HepG2 (cell line): ENCODE results near the gene CRYGS.

ENCODE experiments used
- CEBPB ChIP-seq: IDR thresholded peaks from 2 replicates; pipeline ENCODE4 v1.6.1; 2011; ENCODE audit warnings: low read depth, low read length, improper control_type of control experiment, borderline replicate concordance
- CTCF ChIP-seq: sonication (generic); formaldehyde crosslinking; IDR thresholded peaks from 2 replicates; pipeline ENCODE4 v1.5.0; 2020; ENCODE audit warnings: mild to moderate bottlenecking, missing genetic modification reagents, moderate library complexity
- FOXO4 ChIP-seq: sonication (generic); formaldehyde crosslinking; conservative IDR thresholded peaks from 2 replicates; pipeline ENCODE4 v1.8.1; 2023; ENCODE audit warnings: missing genetic modification reagents
- GABPA ChIP-seq, 2 experiments: IDR thresholded peaks; 2 replicates each; pipeline ENCODE4 v1.6.1; 2011 to 2016; ENCODE audit warnings: low read depth in 2 of 2, low read length in 1 of 2, missing biosample characterization in 1 of 2, missing genetic modification characterization in 1 of 2
- HOXA3 ChIP-seq: sonication (generic); formaldehyde crosslinking; IDR thresholded peaks from 2 replicates; pipeline ENCODE4 v1.5.0; 2020; ENCODE audit warnings: missing genetic modification reagents
- KDM1A ChIP-seq: IDR thresholded peaks from 2 replicates; pipeline ENCODE4 v1.6.1; 2016; ENCODE audit warnings: missing compliant biosample characterization
- KIAA2018 ChIP-seq: sonication (generic); formaldehyde crosslinking; IDR thresholded peaks from 2 replicates; pipeline ENCODE4 v1.5.0; 2020; ENCODE audit warnings: mild to moderate bottlenecking, missing genetic modification reagents, borderline replicate concordance
- POLR2A ChIP-seq, 2 experiments: IDR thresholded peaks; 2 replicates each; pipeline ENCODE4 v1.6.1; 2011; ENCODE audit warnings: low read depth in 2 of 2, low read length in 2 of 2, mild to moderate bottlenecking in 1 of 2, moderate library complexity in 1 of 2; ENCODE audit not compliant: insufficient read depth in 1 of 2
- POLR2AphosphoS5 ChIP-seq: IDR thresholded peaks from 2 replicates; pipeline ENCODE4 v1.6.1; 2012; ENCODE audit warnings: low read depth, low read length
- ZNF121 ChIP-seq: sonication (generic); formaldehyde crosslinking; IDR thresholded peaks from 2 replicates; pipeline ENCODE4 v1.5.0; 2020; ENCODE audit warnings: mild to moderate bottlenecking, missing genetic modification reagents
- ZNF224 ChIP-seq: sonication (generic); formaldehyde crosslinking; IDR thresholded peaks from 2 replicates; pipeline ENCODE4 v1.5.0; 2020; ENCODE audit warnings: mild to moderate bottlenecking, missing genetic modification reagents
- ZNF232 ChIP-seq: sonication (generic); formaldehyde crosslinking; IDR thresholded peaks from 2 replicates; pipeline ENCODE4 v1.4.0; 2020; ENCODE audit warnings: missing genetic modification reagents, borderline replicate concordance

GRCh38 chr3:186530415-186530814 lies 13.8 kb downstream of the CRYGS start:
- no peak for TF ChIP-seq HOXA3 (CRISPR knock-in tag)
- no peak for TF ChIP-seq POLR2AphosphoS5
- TF ChIP-seq GABPA (IDR thresholded peaks at IDR 0.05; ENCODE audit: low read depth, low read length), result no peak
- no peak for TF ChIP-seq GABPA (CRISPR knock-in tag; IDR thresholded peaks at IDR 0.05; ENCODE audit: low read depth)
- TF ChIP-seq KDM1A (CRISPR knock-in tag), result no peak
- TF ChIP-seq KIAA2018, result no peak
- no peak for TF ChIP-seq FOXO4
- TF ChIP-seq ZNF224 (CRISPR knock-in tag), result no peak
- TF ChIP-seq CTCF, result no peak
- no peak for TF ChIP-seq CEBPB
- no peak for TF ChIP-seq POLR2A (IDR thresholded peaks at IDR 0.05; ENCODE audit: insufficient read depth in 1 of 2, low read depth in 2 of 2, low read length in 2 of 2)
- TF ChIP-seq ZNF121 (CRISPR knock-in tag), result no peak
- no peak for TF ChIP-seq ZNF232 (CRISPR knock-in tag)
